ENCODE measurements around the gene PIGP.
"Not testable (repeated sequence)": the region's sequence is repeated elsewhere in the genome, so short reads cannot be mapped to it uniquely, and the experiment has no call there.

The PIGP gene

GRCh38 chr21:37075214-37075770 is 2.4 kb upstream of the PIGP start:
- DNase-seq: no peak

GRCh38 chr21:37074546-37074945 is 1.7 kb upstream of the PIGP start:
- no peak for DNase-seq

GRCh38 chr21:37074197-37074510 is 1.3 kb upstream of the PIGP start:
- no peak for DNase-seq

GRCh38 chr21:37073417-37074196 is 736 bp upstream of the PIGP start:
- peak; percentile 79 for DNase-seq

GRCh38 chr21:37072274-37072987 is 440 bp downstream of the PIGP start:
- no peak for DNase-seq

- peak; percentile 19 for DNase-seq
These were observed 1.2 kb downstream of the PIGP start for GRCh38 chr21:37071561-37072273.

- no peak for DNase-seq
These were observed 7.2 kb downstream of the PIGP start for GRCh38 chr21:37065561-37066177.

- DNase-seq: no peak
These were observed 8.0 kb downstream of the PIGP start for GRCh38 chr21:37064841-37065240.

- DNase-seq: no peak
These were observed 9.4 kb downstream of the PIGP start for GRCh38 chr21:37063433-37063832.

- DNase-seq: no peak
These were observed 10.3 kb downstream of the PIGP start for GRCh38 chr21:37062593-37062935.

GRCh38 chr21:37061926-37062592 is 10.8 kb downstream of the PIGP start:
- no peak for DNase-seq

GRCh38 chr21:37060296-37060695 is 12.6 kb downstream of the PIGP start:
- no peak for DNase-seq

- no peak for DNase-seq
These were observed 13.7 kb downstream of the PIGP start for GRCh38 chr21:37059181-37059580.

GRCh38 chr21:37058261-37058660 is 14.6 kb downstream of the PIGP start:
- DNase-seq: no peak

GRCh38 chr21:37057614-37058013 is 15.3 kb downstream of the PIGP start:
- no peak for DNase-seq

GRCh38 chr21:37055271-37055855 is 17.5 kb downstream of the PIGP start:
- no peak for DNase-seq

GRCh38 chr21:37049741-37050140 is 23.1 kb downstream of the PIGP start:
- DNase-seq: not testable (repeated sequence)

- no peak for DNase-seq
These were observed 25.8 kb downstream of the PIGP start for GRCh38 chr21:37047079-37047478.

- DNase-seq: no peak
These were observed 27.3 kb downstream of the PIGP start for GRCh38 chr21:37045556-37045955.

GRCh38 chr21:37045149-37045548 is 27.7 kb downstream of the PIGP start:
- no peak for DNase-seq

- no peak for DNase-seq
These were observed 28.2 kb downstream of the PIGP start for GRCh38 chr21:37044643-37045042.

GRCh38 chr21:37043818-37044217 is 29.1 kb downstream of the PIGP start:
- DNase-seq: no peak
